Heart right ventricle (tissue), 16 donors: ENCODE measurements around the gene FAM53A. TPM values are rescaled to one million over a fixed set of nuclear protein-coding genes. Genes with fewer than 3 reads are reported as not detected.

ENCODE experiments used
- ATAC-seq, 8 donors: fragments of 200-7000 bp; cut with Tn5 transposase; one replicate each; pipeline ENCODE4 v1.9.1; 2020; ENCODE audit warnings: mild to moderate bottlenecking in 8 of 8, moderate library complexity in 8 of 8, moderate number of reproducible peaks in 1 of 8
- DNase-seq, 2 donors: peaks; one replicate each; pipeline ENCODE4 v3.0.0-alpha.2; 2020
- H3K27ac ChIP-seq, 10 donors: fragments of 200-600 bp; sonication (generic) in 2 of 10; one replicate each; pipeline versions ENCODE4 v1.5.0 to v1.8.0; 2020 to 2022; ENCODE audit warnings: mild to moderate bottlenecking in 3 of 10
- H3K27me3 ChIP-seq, 7 donors: fragments of 200-600 bp; one replicate each; pipeline ENCODE4 v1.8.0; 2021 to 2022; ENCODE audit warnings: mild to moderate bottlenecking in 2 of 7
- H3K36me3 ChIP-seq, 9 donors: fragments of 200-600 bp; sonication (generic) in 1 of 9; one replicate each; pipeline versions ENCODE4 v1.5.0 to v1.8.0; 2020 to 2022; ENCODE audit warnings: mild to moderate bottlenecking in 2 of 9
- H3K4me1 ChIP-seq, 9 donors: fragments of 200-600 bp; sonication (generic) in 1 of 9; one replicate each; pipeline versions ENCODE4 v1.5.0 to v1.8.0; 2020 to 2022; ENCODE audit warnings: mild to moderate bottlenecking in 4 of 9
- H3K4me3 ChIP-seq, 10 donors: fragments of 200-600 bp; sonication (generic) in 2 of 10; one replicate each; pipeline versions ENCODE4 v1.5.0 to v1.8.0; 2020 to 2022; ENCODE audit warnings: mild to moderate bottlenecking in 7 of 10, moderate library complexity in 2 of 10
- H3K9me3 ChIP-seq, 11 donors: fragments of 200-600 bp in 10 of 11; sonication (generic) in 2 of 11; one replicate each; pipeline versions ENCODE4 v1.5.0 to v1.8.0; 2013 to 2022; ENCODE audit warnings: mild to moderate bottlenecking in 2 of 11, control low read depth in 1 of 11, moderate library complexity in 1 of 11
- WGBS, 2 donors: extraction: QIAGEN DNeasy Blood & Tissue Kit; methylation state at CpG; one replicate each; pipeline ENCODE4 v1.1.7; 2013; ENCODE audit warnings: inconsistent platforms in 1 of 2; 5-methylcytosine and 5-hydroxymethylcytosine counted together
- intact Hi-C, 10 donors: fragments of 100-400 bp; cut with DNase I; formaldehyde crosslinking; loops; one replicate each; pipeline versions ENCODE4 v1.11.1 to v1.14.2; 2022
- polyA plus RNA-seq, 2 donors: library from polyadenylated mRNA; stranded (reverse); fragments of 200-250 nt; gene quantifications; one replicate each; pipeline ENCODE4 v1.2.3, GENCODE V29; 2013
- total RNA-seq, 10 donors: library from RNA; stranded (reverse); fragmentation: NEBNext Ultra II Directional in 3 of 10; extraction: Animal tissue kit (Norgen Biotek cat#: 25700) in 3 of 10; gene quantifications; one replicate each; pipeline versions ENCODE4 v1.2.1 to v1.2.4, GENCODE V29; 2021 to 2023
- TF ChIP-seq, protein P1 (sequence below), 9 donors: fragments of 200-600 bp; sonication (generic) in 2 of 9; IDR thresholded peaks; one replicate each; pipeline versions ENCODE4 v1.5.0 to v1.8.0; 2021 to 2022; ENCODE audit warnings: antibody characterized with exemption in 9 of 9, mild to moderate bottlenecking in 5 of 9, moderate library complexity in 1 of 9
- donor health status: Arrhythmogenic right ventricular cardiomyopathy.
- donor health status: ischemic (EF 13 %, LVEDD 7.1; RV severe dilation, severe dysfunction).
- donor health status: healthy with polysubstance abuse.
- donor health status: DM: no; HTN: yes; CAD: no.
- donor health status: DM: no; HTN: no; CAD: no.
- donor health status: ischemic (EF 25% LVEDD 6.9; RV normal size, moderate dysfunction).
- donor health status: ischemic (EF 25% LVEDD 5.7; RV mildly dilated, moderate dysfunction).
- donor health status: healthy.
- donor health status: DM: yes; HTN: yes; CAD: no.
- donor health status: Ischemic cardiomyopathy.
- donor health status: ischemic (EF 35%, LVEDD 5.7; RV mildly dilated, moderate dysfunction).
- donor health status: nonischemic (EF 11% LVEDD 7.7; RV severe dilation, severe dysfunction).
- donor health status: DM: yes; HTN: yes; CAD: no.
- donor health status: PGD.
- donor health status: ischemic (EF 29% LVEDD 5.4; RV normal size, mild dysfunction).
- donor health status: nonischemic (EF 23%, LVEDD 6.1; RV moderate dilation, normal function).

The FAM53A gene
- total and polyA plus RNA-seq, 12 donors, result 0.24 to 1.5 (median 0.74) TPM

DNA sequence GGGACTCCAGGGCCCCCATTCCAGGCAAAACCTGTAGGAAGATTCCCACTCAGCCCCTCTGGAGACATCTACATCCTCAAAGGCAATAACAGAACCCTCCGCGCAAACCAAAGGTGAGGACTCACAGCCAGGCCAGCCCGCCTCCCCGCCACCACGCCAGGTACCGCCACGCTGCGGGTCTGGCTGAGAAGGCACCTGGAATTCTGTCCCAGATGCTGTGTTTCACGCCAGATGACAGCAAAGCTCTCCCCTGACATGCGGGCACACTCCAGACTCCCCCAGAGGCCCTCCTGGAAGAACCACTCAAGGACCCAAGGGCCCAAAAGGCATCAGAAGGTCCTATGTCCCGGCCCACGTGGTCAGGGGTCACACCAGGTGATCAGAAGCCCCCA, 59.6 kb downstream of the FAM53A start:
- Histone ChIP-seq H3K36me3 (no peaks in the 10 kb centered on the region), H3K4me3 (no peak overlapping the region), H3K27ac (no peak overlapping the region), H3K27me3 (no peaks in the 10 kb centered on the region), H3K9me3 (no peaks in the 10 kb centered on the region), H3K4me1 (peaks cover 0 to 5% (median 0%) of the 10 kb centered on the region in 9 donors)
- ATAC-seq (no peak), DNase-seq (no peak)
- intact Hi-C loops, result loop anchor here in 1 of 10 donors (5.0 kb wide), 1 partner anchor 262 kb away; no protein-coding TSS in a partner anchor
- whole genome bisulfite sequencing, 2 donors, result 94 to 97% methylated on average over 12 of the region's 12 CpGs
- TF ChIP-seq, protein P1, sequence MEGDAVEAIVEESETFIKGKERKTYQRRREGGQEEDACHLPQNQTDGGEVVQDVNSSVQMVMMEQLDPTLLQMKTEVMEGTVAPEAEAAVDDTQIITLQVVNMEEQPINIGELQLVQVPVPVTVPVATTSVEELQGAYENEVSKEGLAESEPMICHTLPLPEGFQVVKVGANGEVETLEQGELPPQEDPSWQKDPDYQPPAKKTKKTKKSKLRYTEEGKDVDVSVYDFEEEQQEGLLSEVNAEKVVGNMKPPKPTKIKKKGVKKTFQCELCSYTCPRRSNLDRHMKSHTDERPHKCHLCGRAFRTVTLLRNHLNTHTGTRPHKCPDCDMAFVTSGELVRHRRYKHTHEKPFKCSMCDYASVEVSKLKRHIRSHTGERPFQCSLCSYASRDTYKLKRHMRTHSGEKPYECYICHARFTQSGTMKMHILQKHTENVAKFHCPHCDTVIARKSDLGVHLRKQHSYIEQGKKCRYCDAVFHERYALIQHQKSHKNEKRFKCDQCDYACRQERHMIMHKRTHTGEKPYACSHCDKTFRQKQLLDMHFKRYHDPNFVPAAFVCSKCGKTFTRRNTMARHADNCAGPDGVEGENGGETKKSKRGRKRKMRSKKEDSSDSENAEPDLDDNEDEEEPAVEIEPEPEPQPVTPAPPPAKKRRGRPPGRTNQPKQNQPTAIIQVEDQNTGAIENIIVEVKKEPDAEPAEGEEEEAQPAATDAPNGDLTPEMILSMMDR (IDR thresholded peaks at IDR 0.05), result no peak

DNA sequence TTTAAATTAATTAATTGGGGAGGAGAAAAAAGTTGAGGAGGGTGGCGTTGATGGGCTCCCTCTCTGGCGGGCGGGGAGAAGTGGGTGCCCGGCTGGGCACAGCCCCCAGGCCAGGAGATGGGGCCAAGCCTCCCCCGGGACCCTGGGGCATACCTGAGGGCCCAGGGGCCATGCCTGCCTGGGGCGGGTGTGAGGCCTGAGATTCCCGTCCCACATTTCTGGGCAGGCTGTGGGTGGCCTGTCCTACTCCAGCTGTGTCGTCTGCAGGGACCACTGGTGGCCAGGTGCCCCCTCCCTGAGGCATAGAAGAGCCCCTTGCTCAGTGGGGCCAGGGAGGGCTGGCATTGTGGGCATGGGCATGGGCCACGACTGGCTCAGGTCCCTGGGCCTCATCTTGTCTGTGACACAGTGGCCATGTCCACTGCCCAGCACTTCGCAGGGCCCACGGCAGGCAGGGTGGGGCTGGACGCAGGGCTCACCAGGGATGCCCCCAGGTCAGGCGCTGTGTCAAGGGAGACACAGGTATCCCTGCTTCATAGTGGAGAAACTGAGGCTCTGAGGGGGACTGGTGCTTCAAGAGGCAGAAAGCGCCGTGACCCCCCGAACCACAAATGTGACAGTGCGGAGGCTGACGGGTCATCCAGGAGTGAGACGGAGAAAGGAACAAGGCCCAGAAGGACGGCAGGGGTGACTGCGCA, 60.1 kb downstream of the FAM53A start:
- Histone ChIP-seq H3K27me3 (no peaks in the 10 kb centered on the region), H3K4me1 (peaks cover 0 to 1% (median 0%) of the 10 kb centered on the region in 9 donors), H3K4me3 (no peak overlapping the region), H3K9me3 (no peaks in the 10 kb centered on the region), H3K36me3 (no peaks in the 10 kb centered on the region), H3K27ac (no peak overlapping the region)
- 95 to 97% methylated on average over 21 of the region's 21 CpGs for WGBS, 2 donors
- TF ChIP-seq, protein P1 (IDR thresholded peaks at IDR 0.05), result no peak
- intact Hi-C loops, result loop anchor here in 1 of 10 donors (5.0 kb wide), 1 partner anchor 262 kb away; no protein-coding TSS in a partner anchor
- DNase-seq, result no peak
- no peak for ATAC-seq

DNA sequence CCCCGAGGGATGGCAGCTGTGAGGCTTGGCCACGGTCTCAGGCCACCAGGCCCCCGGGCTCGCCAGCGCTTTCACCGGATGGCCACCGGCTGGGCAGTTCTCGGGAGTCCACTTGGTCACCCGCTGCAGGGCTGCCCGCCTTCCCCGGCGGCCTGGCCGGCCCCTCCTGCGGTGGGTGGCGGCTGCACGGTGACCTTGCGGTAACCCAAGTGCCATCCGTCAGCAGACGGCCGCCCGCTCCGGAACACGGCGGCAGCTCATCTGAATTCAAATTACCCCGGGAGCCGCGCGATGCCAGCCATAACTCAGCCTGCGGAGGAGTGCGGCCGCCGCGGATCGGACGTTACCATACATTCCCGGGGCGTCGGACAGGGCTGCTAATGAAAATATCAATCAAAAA, 60.7 kb downstream of the FAM53A start:
- H3K4me3 ChIP-seq, result no peak overlapping the region
- 93 to 95% methylated on average over 35 to 38 of the region's 38 CpGs for WGBS, 2 donors
- TF ChIP-seq, protein P1 (IDR thresholded peaks at IDR 0.05), result no peak
- no peaks in the 10 kb centered on the region for H3K9me3 ChIP-seq
- no peaks in the 10 kb centered on the region for H3K4me1 ChIP-seq
- no peak overlapping the region for H3K27ac ChIP-seq
- H3K36me3 ChIP-seq, result no peaks in the 10 kb centered on the region
- H3K27me3 ChIP-seq, result no peaks in the 10 kb centered on the region
- intact Hi-C loops, result loop anchor here in 1 of 10 donors (5.0 kb wide), 1 partner anchor 261 kb away; no protein-coding TSS in a partner anchor
- ATAC-seq (peak in 1 of 8 donors; percentile 10), DNase-seq (no peak)

DNA sequence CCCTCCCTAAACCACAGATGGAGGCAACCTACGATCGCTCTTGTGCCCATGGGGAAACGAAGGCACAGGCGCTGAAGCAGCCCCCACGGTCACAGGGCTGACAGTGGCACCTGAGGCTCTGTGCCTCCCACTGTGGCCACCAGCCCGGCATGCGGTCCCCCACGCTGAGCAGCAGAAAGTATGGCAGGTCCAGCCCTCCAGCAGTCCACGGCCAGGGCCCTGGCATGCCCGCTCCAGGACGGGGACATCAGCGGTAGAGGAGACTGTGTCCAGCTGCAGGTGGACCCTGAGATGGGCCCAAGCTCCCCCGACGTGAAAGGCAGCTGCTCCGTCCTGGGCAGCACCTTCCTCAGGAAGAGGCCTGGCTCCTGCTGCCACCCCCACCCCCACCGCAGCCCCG, 61.2 kb downstream of the FAM53A start:
- H3K9me3 ChIP-seq, result peaks cover 0 to 2% (median 0%) of the 10 kb centered on the region in 11 donors
- no peak for DNase-seq
- TF ChIP-seq, protein P1 (IDR thresholded peaks at IDR 0.05), result no peak
- 80 to 85% methylated on average over 17 of the region's 17 CpGs for WGBS, 2 donors
- no peak for ATAC-seq
- no peak overlapping the region for H3K27ac ChIP-seq
- intact Hi-C loops, result loop anchor here in 1 of 10 donors (5.0 kb wide), 1 partner anchor 261 kb away; no protein-coding TSS in a partner anchor
- no peaks in the 10 kb centered on the region for H3K4me1 ChIP-seq
- H3K36me3 ChIP-seq, result no peaks in the 10 kb centered on the region
- no peak overlapping the region for H3K4me3 ChIP-seq
- H3K27me3 ChIP-seq, result no peaks in the 10 kb centered on the region
